ENCODE measurements around the gene FCRL5.

Gene FCRL5

DNA sequence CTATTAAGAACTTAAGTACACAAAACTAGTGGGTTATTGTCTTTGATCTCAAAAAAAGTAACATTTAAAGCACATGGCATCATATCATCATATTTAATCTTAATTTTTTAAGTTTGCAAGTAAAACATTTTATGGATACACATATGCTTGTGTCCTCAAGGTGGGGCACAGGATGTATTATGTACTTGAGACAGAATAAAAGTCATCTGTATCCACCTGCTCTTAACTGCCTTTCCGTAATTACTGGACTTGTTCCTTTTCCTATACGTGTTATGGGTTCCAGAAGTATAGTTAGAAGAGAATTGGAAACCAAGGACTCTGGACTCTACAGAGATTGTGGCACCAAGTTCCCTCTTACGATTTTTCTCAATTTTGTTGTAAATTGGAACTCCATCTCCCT lies 79.4 kb downstream of the FCRL5 start:
- TF ChIP-seq MYC (IDR thresholded peaks at IDR 0.05; ENCODE audit: low read depth, low read length): no peak
- TF ChIP-seq, protein P1, sequence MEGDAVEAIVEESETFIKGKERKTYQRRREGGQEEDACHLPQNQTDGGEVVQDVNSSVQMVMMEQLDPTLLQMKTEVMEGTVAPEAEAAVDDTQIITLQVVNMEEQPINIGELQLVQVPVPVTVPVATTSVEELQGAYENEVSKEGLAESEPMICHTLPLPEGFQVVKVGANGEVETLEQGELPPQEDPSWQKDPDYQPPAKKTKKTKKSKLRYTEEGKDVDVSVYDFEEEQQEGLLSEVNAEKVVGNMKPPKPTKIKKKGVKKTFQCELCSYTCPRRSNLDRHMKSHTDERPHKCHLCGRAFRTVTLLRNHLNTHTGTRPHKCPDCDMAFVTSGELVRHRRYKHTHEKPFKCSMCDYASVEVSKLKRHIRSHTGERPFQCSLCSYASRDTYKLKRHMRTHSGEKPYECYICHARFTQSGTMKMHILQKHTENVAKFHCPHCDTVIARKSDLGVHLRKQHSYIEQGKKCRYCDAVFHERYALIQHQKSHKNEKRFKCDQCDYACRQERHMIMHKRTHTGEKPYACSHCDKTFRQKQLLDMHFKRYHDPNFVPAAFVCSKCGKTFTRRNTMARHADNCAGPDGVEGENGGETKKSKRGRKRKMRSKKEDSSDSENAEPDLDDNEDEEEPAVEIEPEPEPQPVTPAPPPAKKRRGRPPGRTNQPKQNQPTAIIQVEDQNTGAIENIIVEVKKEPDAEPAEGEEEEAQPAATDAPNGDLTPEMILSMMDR (IDR thresholded peaks at IDR 0.05; ENCODE audit: low read depth, low read length): no peak
- no peak for TF ChIP-seq POLR2A (IDR thresholded peaks at IDR 0.05; ENCODE audit: extremely low read depth, insufficient read length)
- TF ChIP-seq, protein P2, sequence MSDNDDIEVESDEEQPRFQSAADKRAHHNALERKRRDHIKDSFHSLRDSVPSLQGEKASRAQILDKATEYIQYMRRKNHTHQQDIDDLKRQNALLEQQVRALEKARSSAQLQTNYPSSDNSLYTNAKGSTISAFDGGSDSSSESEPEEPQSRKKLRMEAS (IDR thresholded peaks at IDR 0.05; ENCODE audit: low read depth, low read length): no peak
- DNase-seq (ENCODE audit: low read depth): no peak
- H3K4me3 ChIP-seq (ENCODE audit: low read depth, low read length): no peak overlapping the region

DNA sequence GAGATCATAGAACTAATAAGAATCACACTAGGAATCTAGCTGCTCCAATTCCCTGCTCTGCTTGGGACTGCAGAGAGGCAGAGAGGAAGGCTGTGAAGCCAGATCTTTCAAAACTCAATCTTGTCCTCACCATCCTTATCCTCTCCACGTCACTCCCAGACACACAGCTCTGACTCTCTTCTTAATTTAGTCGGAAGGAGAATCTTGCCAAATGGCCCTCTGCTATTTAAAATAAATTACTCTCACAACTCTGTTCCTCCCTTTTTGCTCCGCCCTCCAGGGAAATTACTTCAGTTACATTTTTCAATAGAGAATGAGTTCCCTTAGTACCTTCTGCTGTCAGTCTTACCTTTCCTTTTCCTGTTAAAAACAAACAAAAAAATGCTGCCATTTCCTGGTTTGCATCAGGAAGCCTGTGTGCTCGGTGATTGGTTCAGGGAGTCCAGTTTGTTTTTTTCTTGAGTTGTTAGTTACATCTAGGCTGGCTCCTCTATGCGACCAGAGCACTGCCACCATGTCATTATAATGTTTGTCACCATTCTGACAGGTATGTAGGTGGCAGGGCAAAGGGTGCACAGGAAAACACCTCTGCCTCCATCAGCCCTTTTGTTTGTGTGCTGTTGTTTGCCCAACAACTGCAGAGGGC lies 80.1 kb downstream of the FCRL5 start:
- H3K4me3 ChIP-seq (ENCODE audit: low read depth, low read length): no peak overlapping the region
- TF ChIP-seq POLR2A (IDR thresholded peaks at IDR 0.05; ENCODE audit: extremely low read depth, insufficient read length) (no peak), MYC (IDR thresholded peaks at IDR 0.05; ENCODE audit: low read depth, low read length) (no peak)
- TF ChIP-seq, protein P1 (IDR thresholded peaks at IDR 0.05; ENCODE audit: low read depth, low read length): no peak
- TF ChIP-seq, protein P2 (IDR thresholded peaks at IDR 0.05; ENCODE audit: low read depth, low read length): no peak

DNA sequence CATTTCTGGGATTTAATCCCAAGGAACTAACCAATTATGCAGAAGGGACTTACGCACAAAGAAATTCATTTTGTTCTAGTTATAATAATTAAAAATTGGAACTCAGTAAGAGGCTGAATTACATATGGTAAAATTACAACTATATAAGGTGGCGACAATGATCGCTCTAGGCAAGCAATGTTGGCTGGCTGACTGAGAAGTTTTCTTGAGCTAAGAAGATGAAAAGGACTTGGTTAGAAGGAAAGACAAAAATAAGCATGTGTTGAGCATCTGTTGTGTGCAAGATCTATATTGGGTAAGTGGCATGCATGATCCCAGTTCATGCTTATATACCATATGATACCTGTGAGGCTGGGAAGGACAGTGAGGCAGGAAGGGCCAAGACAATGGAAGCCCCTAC lies 80.8 kb downstream of the FCRL5 start:
- no peak for DNase-seq (ENCODE audit: low read depth)
- H3K4me3 ChIP-seq (ENCODE audit: low read depth, low read length): no peak overlapping the region
- TF ChIP-seq MYC (IDR thresholded peaks at IDR 0.05; ENCODE audit: low read depth, low read length) (no peak), POLR2A (IDR thresholded peaks at IDR 0.05; ENCODE audit: extremely low read depth, insufficient read length) (no peak)
- TF ChIP-seq, protein P1 (IDR thresholded peaks at IDR 0.05; ENCODE audit: low read depth, low read length): no peak
- TF ChIP-seq, protein P2 (IDR thresholded peaks at IDR 0.05; ENCODE audit: low read depth, low read length): no peak

More for the DNA sequence above, 80.1 kb downstream of the FCRL5 start:
- DNase-seq (ENCODE audit: low read depth): no peak

DNA sequence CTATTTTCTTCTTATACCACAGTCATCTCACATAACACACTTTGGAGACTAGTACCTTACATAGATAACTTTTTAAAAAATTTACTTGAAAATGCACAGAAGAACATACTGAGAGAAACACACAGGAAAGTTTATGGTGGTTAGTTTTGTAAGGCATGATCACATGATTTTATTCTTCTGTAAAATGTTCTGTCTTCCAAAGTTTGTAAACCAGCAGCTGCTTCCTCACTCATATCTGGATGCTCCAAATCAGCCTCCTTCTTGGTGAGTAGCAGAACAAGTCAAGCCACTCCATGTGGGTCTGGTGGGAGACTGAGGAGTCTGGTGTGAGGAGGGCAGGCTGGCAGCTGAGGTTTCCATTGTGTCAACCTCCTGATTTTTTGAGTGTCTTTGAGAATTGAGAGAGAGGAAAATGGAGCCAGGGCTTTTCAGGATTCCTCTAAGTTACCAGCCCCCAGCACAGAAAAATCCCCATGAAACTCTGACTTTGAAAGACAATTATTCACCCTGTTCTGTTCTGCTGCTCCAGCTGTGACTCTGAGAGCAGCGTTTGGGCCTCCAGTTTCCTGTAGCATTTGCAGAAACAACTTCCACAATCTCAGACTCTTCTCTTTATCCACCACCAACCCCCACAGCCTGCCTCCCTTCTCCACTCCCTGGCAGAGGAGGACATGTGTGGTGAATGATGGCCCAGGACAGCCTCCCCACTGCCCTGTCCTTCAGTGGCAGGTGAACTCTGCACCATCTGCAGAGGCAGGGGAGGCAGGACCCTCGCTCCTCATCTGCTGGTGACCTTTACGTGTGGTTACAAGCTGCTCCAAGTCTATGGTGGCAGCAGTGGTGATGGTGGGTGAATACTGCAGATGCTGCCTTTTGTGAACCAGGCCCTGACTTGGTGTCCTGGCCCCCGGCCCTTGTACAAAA lies 82.3 kb downstream of the FCRL5 start:
- DNase-seq (ENCODE audit: low read depth): no peak
- no peak overlapping the region for H3K4me3 ChIP-seq (ENCODE audit: low read depth, low read length)
- TF ChIP-seq MYC (IDR thresholded peaks at IDR 0.05; ENCODE audit: low read depth, low read length) (no peak), POLR2A (IDR thresholded peaks at IDR 0.05; ENCODE audit: extremely low read depth, insufficient read length) (no peak)
- TF ChIP-seq, protein P1 (IDR thresholded peaks at IDR 0.05; ENCODE audit: low read depth, low read length): no peak
- TF ChIP-seq, protein P2 (IDR thresholded peaks at IDR 0.05; ENCODE audit: low read depth, low read length): no peak

DNA sequence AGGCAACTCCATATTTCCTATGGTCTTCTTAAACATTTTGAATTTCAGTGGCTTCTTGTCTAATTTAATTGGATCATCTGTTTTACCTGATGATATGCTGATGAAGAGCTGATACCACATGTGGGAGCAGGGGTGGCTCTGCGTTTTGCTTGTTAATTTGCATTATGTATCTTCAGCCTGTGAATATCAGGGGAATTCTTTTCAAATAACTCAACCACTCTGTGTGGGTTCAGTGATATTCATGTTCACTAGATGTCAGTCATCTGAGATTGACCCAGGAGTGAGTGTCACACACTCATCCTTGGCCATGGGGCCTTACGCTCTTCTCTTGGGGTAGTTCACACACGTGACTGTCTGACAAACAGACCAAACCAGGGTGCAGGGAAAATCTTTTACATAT lies 83.0 kb downstream of the FCRL5 start:
- no peak overlapping the region for H3K4me3 ChIP-seq (ENCODE audit: low read depth, low read length)
- TF ChIP-seq, protein P2 (IDR thresholded peaks at IDR 0.05; ENCODE audit: low read depth, low read length): no peak
- TF ChIP-seq, protein P1 (IDR thresholded peaks at IDR 0.05; ENCODE audit: low read depth, low read length): no peak
- TF ChIP-seq POLR2A (IDR thresholded peaks at IDR 0.05; ENCODE audit: extremely low read depth, insufficient read length): no peak
- no peak for DNase-seq (ENCODE audit: low read depth)
